ENCODE measurements around the gene HSPA9.

Gene HSPA9

GRCh38 chr5:138603249-138603920 is 28.2 kb upstream of the HSPA9 start:
- no peak for DNase-seq (ENCODE audit: low read depth)
- no peak overlapping the region for H3K4me3 ChIP-seq (ENCODE audit: control insufficient read depth, low read depth, low read length)
- TF ChIP-seq, protein P1, sequence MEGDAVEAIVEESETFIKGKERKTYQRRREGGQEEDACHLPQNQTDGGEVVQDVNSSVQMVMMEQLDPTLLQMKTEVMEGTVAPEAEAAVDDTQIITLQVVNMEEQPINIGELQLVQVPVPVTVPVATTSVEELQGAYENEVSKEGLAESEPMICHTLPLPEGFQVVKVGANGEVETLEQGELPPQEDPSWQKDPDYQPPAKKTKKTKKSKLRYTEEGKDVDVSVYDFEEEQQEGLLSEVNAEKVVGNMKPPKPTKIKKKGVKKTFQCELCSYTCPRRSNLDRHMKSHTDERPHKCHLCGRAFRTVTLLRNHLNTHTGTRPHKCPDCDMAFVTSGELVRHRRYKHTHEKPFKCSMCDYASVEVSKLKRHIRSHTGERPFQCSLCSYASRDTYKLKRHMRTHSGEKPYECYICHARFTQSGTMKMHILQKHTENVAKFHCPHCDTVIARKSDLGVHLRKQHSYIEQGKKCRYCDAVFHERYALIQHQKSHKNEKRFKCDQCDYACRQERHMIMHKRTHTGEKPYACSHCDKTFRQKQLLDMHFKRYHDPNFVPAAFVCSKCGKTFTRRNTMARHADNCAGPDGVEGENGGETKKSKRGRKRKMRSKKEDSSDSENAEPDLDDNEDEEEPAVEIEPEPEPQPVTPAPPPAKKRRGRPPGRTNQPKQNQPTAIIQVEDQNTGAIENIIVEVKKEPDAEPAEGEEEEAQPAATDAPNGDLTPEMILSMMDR (IDR thresholded peaks at IDR 0.05; ENCODE audit: control insufficient read depth, insufficient read depth, low read depth, low read length, missing control alignments), result no peak

DNA sequence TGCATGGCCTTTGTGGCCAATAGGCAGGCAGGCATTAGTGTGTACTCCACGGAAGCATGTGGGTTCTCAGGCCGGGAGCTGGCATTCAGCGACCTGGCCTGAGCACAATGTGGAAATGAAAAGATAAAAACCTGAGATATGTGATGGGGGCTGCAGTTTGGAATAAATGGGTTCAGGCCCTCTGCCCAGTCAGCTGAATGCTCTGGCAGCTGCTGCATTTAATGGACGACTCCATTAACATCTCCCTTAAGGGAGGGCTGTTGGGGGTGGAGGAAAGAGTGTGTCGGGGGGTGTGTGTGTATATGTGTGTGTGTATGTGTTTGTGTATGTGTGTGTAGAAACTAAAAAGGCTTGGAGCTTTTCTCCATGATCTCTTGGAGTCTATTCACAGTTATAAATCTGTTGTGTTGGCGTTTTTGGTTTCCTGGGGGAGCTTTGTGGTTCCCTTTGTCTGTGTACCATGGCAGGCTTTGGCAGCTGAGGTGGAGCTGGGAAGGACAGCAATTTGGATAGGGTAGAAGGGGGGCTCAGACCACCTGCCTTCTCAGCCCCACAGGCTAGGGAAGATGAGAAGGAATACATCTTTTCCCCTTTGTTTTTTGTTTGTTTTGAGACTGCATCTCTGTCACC is 27.3 kb upstream of the HSPA9 start:
- H3K4me3 ChIP-seq (ENCODE audit: control insufficient read depth, low read depth, low read length), result no peak overlapping the region
- TF ChIP-seq, protein P1 (IDR thresholded peaks at IDR 0.05; ENCODE audit: control insufficient read depth, insufficient read depth, low read depth, low read length, missing control alignments), result no peak
- DNase-seq (ENCODE audit: low read depth), result no peak

GRCh38 chr5:138601444-138601843 is 26.2 kb upstream of the HSPA9 start:
- peak; percentile 48 for DNase-seq (ENCODE audit: low read depth)
- TF ChIP-seq, protein P1 (IDR thresholded peaks at IDR 0.05; ENCODE audit: control insufficient read depth, insufficient read depth, low read depth, low read length, missing control alignments), result no peak
- no peak overlapping the region for H3K4me3 ChIP-seq (ENCODE audit: control insufficient read depth, low read depth, low read length)

GRCh38 chr5:138600446-138600845 is 25.2 kb upstream of the HSPA9 start:
- H3K4me3 ChIP-seq (ENCODE audit: control insufficient read depth, low read depth, low read length), result no peak overlapping the region
- DNase-seq (ENCODE audit: low read depth), result no peak
- TF ChIP-seq, protein P1 (IDR thresholded peaks at IDR 0.05; ENCODE audit: control insufficient read depth, insufficient read depth, low read depth, low read length, missing control alignments), result no peak

GRCh38 chr5:138597661-138598400 is 22.6 kb upstream of the HSPA9 start:
- H3K4me3 ChIP-seq (ENCODE audit: control insufficient read depth, low read depth, low read length), result no peak overlapping the region
- TF ChIP-seq, protein P1 (IDR thresholded peaks at IDR 0.05; ENCODE audit: control insufficient read depth, insufficient read depth, low read depth, low read length, missing control alignments), result no peak
- DNase-seq (ENCODE audit: low read depth), result no peak

GRCh38 chr5:138596105-138596881 is 21.1 kb upstream of the HSPA9 start:
- no peak overlapping the region for H3K4me3 ChIP-seq (ENCODE audit: control insufficient read depth, low read depth, low read length)
- no peak for DNase-seq (ENCODE audit: low read depth)
- TF ChIP-seq, protein P1 (IDR thresholded peaks at IDR 0.05; ENCODE audit: control insufficient read depth, insufficient read depth, low read depth, low read length, missing control alignments), result no peak

All from AG09309 (cell line).